Activated CD4-positive, CD25-positive, alpha-beta regulatory T cell treated with anti-CD3 and anti-CD28 coated beads, Interleukin-2, amount 50 U/mL, for 24 hours (primary cell): ENCODE measurements around the gene FRMD4B.

Source experiments
- ATAC-seq, 2 donors: fragments of 150-1000 bp; cut with Tn5 transposase; one replicate each; pipeline ENCODE4 v1.10.0; 2021; ENCODE audit warnings: mild to moderate bottlenecking in 1 of 2, moderate library complexity in 1 of 2

FRMD4B gene

GRCh38 chr3:69120879-69121464 lies 264.9 kb downstream of the FRMD4B start:
- ATAC-seq: peak; percentile 68 to 74
